Stomach (tissue), 4 donors: Measurements from ENCODE around the gene TTC27.

Experiments
- CTCF ChIP-seq, 7 experiments: fragments of 450-650 bp in 4 of 7; fragments of 200-600 bp in 3 of 7; sonication (generic) in 3 of 7; IDR thresholded peaks; one replicate each; pipeline ENCODE4 v1.5.1; 2016 to 2019; ENCODE audit warnings: antibody characterized with exemption in 7 of 7, control low read depth in 2 of 7, mild to moderate bottlenecking in 1 of 7
- EP300 ChIP-seq: sonication (generic); formaldehyde crosslinking; IDR thresholded peaks from one replicate; pipeline ENCODE4 v1.6.1; 2017; ENCODE audit warnings: antibody characterized with exemption
- POLR2A ChIP-seq, 4 donors: fragments of 450-650 bp; IDR thresholded peaks; one replicate each; pipeline ENCODE4 v1.6.1; 2016; ENCODE audit warnings: antibody characterized with exemption in 4 of 4, control low read depth in 2 of 4, mild to moderate bottlenecking in 1 of 4, moderate library complexity in 1 of 4

GRCh38 chr2:32752205-32752604, 124.4 kb downstream of the TTC27 start:
- no peak for TF ChIP-seq POLR2A (IDR thresholded peaks at IDR 0.05)
- no peak for TF ChIP-seq EP300
- TF ChIP-seq CTCF (IDR thresholded peaks at IDR 0.05): no peak
